ENCODE results near the gene ZNF138. TPM values are rescaled to one million over a fixed set of nuclear protein-coding genes. Genes with fewer than 3 reads are reported as not detected.
"Not testable (repeated sequence)": the region's sequence is repeated elsewhere in the genome, so short reads cannot be mapped to it uniquely, and the experiment has no call there.

ZNF138 gene
- polyA plus RNA-seq, 6 donors from 2014 or later: 12.9 to 24.5 (median 21.6) TPM

GRCh38 chr7:64795176-64795575 is 948 bp downstream of the ZNF138 start:
- Mint-ChIP-seq H3K27ac (peak overlapping the region in 4 of 6 donors; percentile 73 to 98 (median 92)), H3K27me3 (no peaks in the 10 kb centered on the region), H3K9me3 (no peaks in the 10 kb centered on the region), H3K4me1 (peaks cover 17 to 49% (median 22%) of the 10 kb centered on the region in 3 donors), H3K36me3 (peaks cover 2 to 5% of the 10 kb centered on the region in 2 donors), H3K4me3 (peak overlapping the region; percentile 97 to 99 (median 99))
- ATAC-seq (ENCODE audit: low read depth in 2 of 2): no peak
- DNase-seq: no peak

- Mint-ChIP-seq H3K27ac (peak overlapping the region in 1 of 6 donors; percentile 85), H3K4me1 (peaks cover 21 to 52% (median 37%) of the 10 kb centered on the region in 3 donors), H3K36me3 (peaks cover 8 to 34% of the 10 kb centered on the region in 2 donors)
- not testable (repeated sequence) for H3K27me3 Mint-ChIP-seq; H3K4me3 Mint-ChIP-seq; ATAC-seq (ENCODE audit: low read depth in 2 of 2); H3K9me3 Mint-ChIP-seq; DNase-seq
Measured at GRCh38 chr7:64799169-64799568, 4.9 kb downstream of the ZNF138 start.

GRCh38 chr7:64802699-64803098 is 8.5 kb downstream of the ZNF138 start:
- peaks cover 0 to 12% (median 5%) of the 10 kb centered on the region in 7 donors for H3K9me3 Mint-ChIP-seq
- H3K27me3 Mint-ChIP-seq: no peaks in the 10 kb centered on the region
- peaks cover 12 to 23% (median 22%) of the 10 kb centered on the region in 3 donors for H3K4me1 Mint-ChIP-seq
- ATAC-seq (ENCODE audit: low read depth in 2 of 2) (no peak), DNase-seq (no peak)
- peak overlapping the region in 1 of 6 donors; percentile 16 for H3K27ac Mint-ChIP-seq
- peaks cover 16 to 38% of the 10 kb centered on the region in 2 donors for H3K36me3 Mint-ChIP-seq
- no peak overlapping the region for H3K4me3 Mint-ChIP-seq

- Mint-ChIP-seq H3K27ac (peak overlapping the region in 1 of 6 donors; percentile 38), H3K27me3 (no peaks in the 10 kb centered on the region), H3K4me1 (peaks cover 2 to 18% (median 7%) of the 10 kb centered on the region in 3 donors), H3K9me3 (peaks cover 0 to 12% (median 5%) of the 10 kb centered on the region in 7 donors), H3K4me3 (no peak overlapping the region), H3K36me3 (peaks cover 21 to 22% of the 10 kb centered on the region in 2 donors)
- no peak for DNase-seq
- ATAC-seq (ENCODE audit: low read depth in 2 of 2): no peak
Measured at GRCh38 chr7:64807731-64808365, 13.6 kb downstream of the ZNF138 start.

- Mint-ChIP-seq H3K4me3 (no peak overlapping the region), H3K4me1 (peaks cover 3 to 18% (median 4%) of the 10 kb centered on the region in 3 donors), H3K9me3 (peaks cover 0 to 10% (median 5%) of the 10 kb centered on the region in 7 donors), H3K27ac (peak overlapping the region in 1 of 6 donors; percentile 57), H3K36me3 (peaks cover 14 to 26% of the 10 kb centered on the region in 2 donors), H3K27me3 (no peaks in the 10 kb centered on the region)
- no peak for DNase-seq
- ATAC-seq (ENCODE audit: low read depth in 2 of 2): no peak
Measured at GRCh38 chr7:64811767-64812166, 17.5 kb downstream of the ZNF138 start.

GRCh38 chr7:64830926-64831325 is 36.7 kb downstream of the ZNF138 start:
- Mint-ChIP-seq H3K4me1 (peaks cover 0 to 5% (median 0%) of the 10 kb centered on the region in 3 donors), H3K4me3 (no peak overlapping the region), H3K9me3 (peaks cover 10 to 57% (median 44%) of the 10 kb centered on the region in 7 donors), H3K27ac (no peak overlapping the region), H3K27me3 (no peaks in the 10 kb centered on the region), H3K36me3 (peaks cover 34 to 41% of the 10 kb centered on the region in 2 donors)
- DNase-seq (no peak), ATAC-seq (ENCODE audit: low read depth in 2 of 2) (no peak)

- Mint-ChIP-seq H3K27ac (no peak overlapping the region), H3K4me3 (no peak overlapping the region), H3K9me3 (peaks cover 10 to 58% (median 44%) of the 10 kb centered on the region in 7 donors), H3K27me3 (no peaks in the 10 kb centered on the region), H3K4me1 (peaks cover 0 to 7% (median 0%) of the 10 kb centered on the region in 3 donors), H3K36me3 (peaks cover 34 to 41% of the 10 kb centered on the region in 2 donors)
- ATAC-seq (ENCODE audit: low read depth in 2 of 2) (no peak), DNase-seq (no peak)
Measured at GRCh38 chr7:64832136-64832535, 37.9 kb downstream of the ZNF138 start.

GRCh38 chr7:64834989-64835388 is 40.8 kb downstream of the ZNF138 start:
- ATAC-seq (ENCODE audit: low read depth in 2 of 2) (no peak), DNase-seq (no peak)
- no peaks in the 10 kb centered on the region for H3K27me3 Mint-ChIP-seq
- no peak overlapping the region for H3K4me3 Mint-ChIP-seq
- H3K4me1 Mint-ChIP-seq: peaks cover 0 to 7% (median 0%) of the 10 kb centered on the region in 3 donors
- H3K9me3 Mint-ChIP-seq: peaks cover 14 to 64% (median 53%) of the 10 kb centered on the region in 7 donors
- H3K36me3 Mint-ChIP-seq: peaks cover 32 to 49% of the 10 kb centered on the region in 2 donors
- H3K27ac Mint-ChIP-seq: no peak overlapping the region

- peaks cover 14 to 59% (median 51%) of the 10 kb centered on the region in 7 donors for H3K9me3 Mint-ChIP-seq
- not testable (repeated sequence) for H3K4me1 Mint-ChIP-seq; DNase-seq; H3K27ac Mint-ChIP-seq; ATAC-seq (ENCODE audit: low read depth in 2 of 2); H3K27me3 Mint-ChIP-seq; H3K4me3 Mint-ChIP-seq
- H3K36me3 Mint-ChIP-seq: peaks cover 29 to 45% of the 10 kb centered on the region in 2 donors
Measured at GRCh38 chr7:64835856-64836255, 41.6 kb downstream of the ZNF138 start.

- H3K4me1 Mint-ChIP-seq; H3K27ac Mint-ChIP-seq; H3K4me3 Mint-ChIP-seq; DNase-seq; ATAC-seq (ENCODE audit: low read depth in 2 of 2); H3K27me3 Mint-ChIP-seq: not testable (repeated sequence)
- Mint-ChIP-seq H3K9me3 (peaks cover 10 to 41% (median 31%) of the 10 kb centered on the region in 7 donors), H3K36me3 (peaks cover 7 to 23% of the 10 kb centered on the region in 2 donors)
Measured at GRCh38 chr7:64838051-64838450, 43.8 kb downstream of the ZNF138 start.

GRCh38 chr7:64838691-64839090 is 44.5 kb downstream of the ZNF138 start:
- Mint-ChIP-seq H3K36me3 (peaks cover 6 to 23% of the 10 kb centered on the region in 2 donors), H3K9me3 (peaks cover 10 to 39% (median 28%) of the 10 kb centered on the region in 7 donors), H3K4me1 (peaks cover 0 to 7% (median 0%) of the 10 kb centered on the region in 3 donors), H3K4me3 (no peak overlapping the region), H3K27ac (peak overlapping the region in 2 of 6 donors; percentile 54 to 59), H3K27me3 (no peaks in the 10 kb centered on the region)
- DNase-seq (no peak), ATAC-seq (ENCODE audit: low read depth in 2 of 2) (no peak)

GRCh38 chr7:64839910-64840309 is 45.7 kb downstream of the ZNF138 start:
- Mint-ChIP-seq H3K4me3 (no peak overlapping the region), H3K9me3 (peaks cover 8 to 38% (median 18%) of the 10 kb centered on the region in 7 donors), H3K4me1 (peaks cover 0 to 7% (median 0%) of the 10 kb centered on the region in 3 donors), H3K27ac (no peak overlapping the region), H3K27me3 (no peaks in the 10 kb centered on the region), H3K36me3 (peaks cover 3 to 21% of the 10 kb centered on the region in 2 donors)
- ATAC-seq (ENCODE audit: low read depth in 2 of 2): no peak
- DNase-seq: no peak

GRCh38 chr7:64849250-64849923 is 55.2 kb downstream of the ZNF138 start:
- Mint-ChIP-seq H3K4me3 (no peak overlapping the region), H3K27me3 (no peaks in the 10 kb centered on the region), H3K4me1 (no peaks in the 10 kb centered on the region), H3K27ac (peak overlapping the region in 2 of 6 donors; percentile 20 to 47), H3K36me3 (peaks cover 0 to 8% of the 10 kb centered on the region in 2 donors), H3K9me3 (peaks cover 0 to 17% (median 5%) of the 10 kb centered on the region in 7 donors)
- no peak for ATAC-seq (ENCODE audit: low read depth in 2 of 2)
- no peak for DNase-seq

All from naive B cell (primary cell).